Thoracic aorta (tissue), 2 donors: ENCODE data around the gene CLHC1. TPM values are rescaled to one million over a fixed set of nuclear protein-coding genes. Genes with fewer than 3 reads are reported as not detected.

ENCODE experiments used
- ATAC-seq: fragments of 150-250 bp; one replicate; pipeline ENCODE4 v1.8.0; 2017; ENCODE audit warnings: low read depth; ENCODE audit not compliant: insufficient number of reproducible peaks, low FRiP score
- DNase-seq: peaks from one replicate; pipeline ENCODE4 v3.0.0-alpha.2; 2020; ENCODE audit warnings: low spot score
- H3K27ac ChIP-seq, 2 donors: fragments of 200-600 bp; sonication (generic); 1 replicate in 1 of 2; 2 replicates in 1 of 2; pipeline ENCODE4 v1.5.1; 2016; ENCODE audit warnings: mild to moderate bottlenecking in 2 of 2, moderate library complexity in 2 of 2
- H3K27me3 ChIP-seq: fragments of 200-600 bp; sonication (generic); replicated peaks from 2 replicates; pipeline ENCODE4 v1.6.0; 2016; ENCODE audit warnings: mild to moderate bottlenecking; ENCODE audit not compliant: insufficient read depth
- H3K36me3 ChIP-seq: fragments of 200-600 bp; sonication (generic); one replicate; pipeline ENCODE4 v1.5.1; 2016
- H3K4me1 ChIP-seq, 2 donors: fragments of 200-600 bp; sonication (generic); 1 replicate in 1 of 2; 2 replicates in 1 of 2; pipeline versions ENCODE4 v1.5.1 to v1.6.0; 2016; ENCODE audit warnings: low read depth in 2 of 2, mild to moderate bottlenecking in 1 of 2; ENCODE audit not compliant: control insufficient read depth in 1 of 2
- H3K4me3 ChIP-seq: fragments of 200-600 bp; sonication (generic); 2 replicates; pipeline ENCODE4 v1.5.1; 2016; ENCODE audit warnings: mild to moderate bottlenecking
- H3K9me3 ChIP-seq: fragments of 200-600 bp; sonication (generic); 2 replicates; pipeline ENCODE4 v1.5.1; 2016
- CTCF ChIP-seq: fragments of 200-600 bp; sonication (generic); IDR thresholded peaks from one replicate; pipeline ENCODE4 v1.5.1; 2019; ENCODE audit warnings: antibody characterized with exemption
- total RNA-seq, 2 donors: library from RNA; depleted of rRNA; stranded (reverse); fragments of >200 nt; gene quantifications; one replicate each; pipeline versions ENCODE4 v1.1.0 to v1.2.3, GENCODE V29; 2016

CLHC1 gene
- total RNA-seq, 2 donors from 2014 or later: 0.28 to 8.4 TPM

GRCh38 chr2:55157474-55157884 is 74.6 kb downstream of the CLHC1 start:
- DNase-seq (no peak), ATAC-seq (no peak)
- no peaks in the 10 kb centered on the region for H3K27me3 ChIP-seq
- no peaks in the 10 kb centered on the region for H3K36me3 ChIP-seq
- H3K4me3 ChIP-seq: no peak overlapping the region
- TF ChIP-seq CTCF: no peak
- no peaks in the 10 kb centered on the region for H3K9me3 ChIP-seq
- H3K27ac ChIP-seq: peak overlapping the region; percentile 71 to 75
- peaks cover 44 to 69% of the 10 kb centered on the region in 2 donors for H3K4me1 ChIP-seq

GRCh38 chr2:55156984-55157383 is 75.1 kb downstream of the CLHC1 start:
- Histone ChIP-seq H3K27ac (peak overlapping the region; percentile 71 to 75), H3K36me3 (no peaks in the 10 kb centered on the region), H3K9me3 (no peaks in the 10 kb centered on the region), H3K4me1 (peaks cover 44 to 74% of the 10 kb centered on the region in 2 donors), H3K4me3 (no peak overlapping the region), H3K27me3 (no peaks in the 10 kb centered on the region)
- no peak for TF ChIP-seq CTCF
- DNase-seq (no peak), ATAC-seq (no peak)

DNA sequence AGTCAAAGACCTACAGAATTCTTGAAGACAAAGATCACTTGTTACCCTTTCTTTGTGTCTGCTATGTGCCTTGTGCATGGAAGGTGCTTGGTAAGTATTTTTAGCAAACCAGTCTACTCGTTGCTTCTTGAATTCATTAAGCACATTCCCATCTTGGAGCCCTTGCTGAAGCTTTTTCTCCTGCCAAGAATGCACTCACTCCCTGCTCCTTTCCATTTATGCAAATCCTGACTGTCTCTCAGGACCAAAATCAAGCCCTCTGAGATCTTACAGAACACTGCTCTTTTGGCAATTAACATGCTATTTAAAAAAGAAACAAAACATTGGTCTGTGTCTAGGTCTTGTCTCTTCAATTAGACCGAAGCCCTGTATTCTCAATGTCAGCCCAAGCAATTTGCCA is 75.8 kb downstream of the CLHC1 start:
- no peak for ATAC-seq
- H3K27ac ChIP-seq: peak overlapping the region; percentile 71 to 75
- no peaks in the 10 kb centered on the region for H3K9me3 ChIP-seq
- H3K36me3 ChIP-seq: no peaks in the 10 kb centered on the region
- no peaks in the 10 kb centered on the region for H3K27me3 ChIP-seq
- no peak overlapping the region for H3K4me3 ChIP-seq
- DNase-seq: no peak
- TF ChIP-seq CTCF: no peak
- peaks cover 48 to 80% of the 10 kb centered on the region in 2 donors for H3K4me1 ChIP-seq

GRCh38 chr2:55155764-55156281 is 76.3 kb downstream of the CLHC1 start:
- Histone ChIP-seq H3K4me3 (no peak overlapping the region), H3K9me3 (no peaks in the 10 kb centered on the region), H3K27me3 (no peaks in the 10 kb centered on the region), H3K4me1 (peaks cover 48 to 84% of the 10 kb centered on the region in 2 donors), H3K36me3 (no peaks in the 10 kb centered on the region), H3K27ac (peak overlapping the region; percentile 52 to 75)
- TF ChIP-seq CTCF: no peak
- DNase-seq (no peak), ATAC-seq (no peak)

- Histone ChIP-seq H3K36me3 (no peaks in the 10 kb centered on the region), H3K27me3 (no peaks in the 10 kb centered on the region), H3K9me3 (no peaks in the 10 kb centered on the region), H3K4me3 (no peak overlapping the region), H3K4me1 (peaks cover 48 to 84% of the 10 kb centered on the region in 2 donors), H3K27ac (peak overlapping the region; percentile 52 to 75)
- no peak for DNase-seq
- no peak for ATAC-seq
- no peak for TF ChIP-seq CTCF
These were observed 76.9 kb downstream of the CLHC1 start for GRCh38 chr2:55155206-55155605.
